ENCODE measurements around the gene PTPRB. TPM values are rescaled to one million over a fixed set of nuclear protein-coding genes. Genes with fewer than 3 reads are reported as not detected.

The PTPRB gene
- polyA plus RNA-seq, 2 of the 4 experiments (the other 2 are of a cell fraction), result 0.34 to 0.57 TPM

- TF ChIP-seq CBX2 (IDR thresholded peaks at IDR 0.05; ENCODE audit: borderline replicate concordance, low read depth) (no peak), RCOR1 (IDR thresholded peaks at IDR 0.05; ENCODE audit: low read depth, low read length) (no peak), ZFP36 (IDR thresholded peaks at IDR 0.05; ENCODE audit: borderline replicate concordance, partially characterized antibody) (no peak), CTCF (IDR thresholded peaks at IDR 0.05) (no peak), HES2 (IDR thresholded peaks at IDR 0.05) (no peak), RFX5 (IDR thresholded peaks at IDR 0.05) (no peak), RAD21 (conservative IDR thresholded peaks at IDR 0.05 in 1 of 2, IDR thresholded peaks at IDR 0.05 in 1 of 2) (no peak), FOXS1 (CRISPR knock-in tag; IDR thresholded peaks at IDR 0.05) (no peak), HOXB13 (CRISPR knock-in tag; IDR thresholded peaks at IDR 0.05; ENCODE audit: low read depth) (no peak), REST (IDR thresholded peaks at IDR 0.05) (no peak), CHD2 (IDR thresholded peaks at IDR 0.05; ENCODE audit: low read length, partially characterized antibody) (no peak), EHMT2 (IDR thresholded peaks at IDR 0.05; ENCODE audit: low read depth) (no peak), HOXB5 (CRISPR knock-in tag; IDR thresholded peaks at IDR 0.05) (no peak), CEBPB (IDR thresholded peaks at IDR 0.05) (no peak), USF2 (IDR thresholded peaks at IDR 0.05) (no peak), POLR2AphosphoS2 (conservative IDR thresholded peaks at IDR 0.05; ENCODE audit: low read length) (no peak), SMC3 (IDR thresholded peaks at IDR 0.05) (no peak), ZC3H11A (IDR thresholded peaks at IDR 0.05) (no peak), CHD4 (IDR thresholded peaks at IDR 0.05; ENCODE audit: borderline replicate concordance) (no peak), HOXA7 (CRISPR knock-in tag; IDR thresholded peaks at IDR 0.05) (no peak)
- no peak for DNase-seq (ENCODE audit: low read depth in 1 of 2, low spot score in 1 of 2)
- POLR2A ChIA-PET, result no interaction called here
- no peak for FAIRE-seq
- H3K4me2 ChIP-seq, result no peak overlapping the region
- no peaks in the 10 kb centered on the region for H3K4me1 ChIP-seq
- no peak for ATAC-seq
- CTCF ChIA-PET, result no interaction called here
- no peak overlapping the region for H3K27ac ChIP-seq
- no peak overlapping the region for H3K4me3 ChIP-seq
- peaks cover 2% of the 10 kb centered on the region; the same call in 1 of the 3 replicates for H3K9me3 ChIP-seq
- WGBS (ENCODE audit: missing lambda C conversion rate), result 40% methylated on average over 2 of the region's 3 CpGs
These were observed 168.5 kb downstream of the PTPRB start for GRCh38 chr12:70468741-70469140.
